Measurements from ENCODE around the gene TOPORS.

The TOPORS gene

DNA sequence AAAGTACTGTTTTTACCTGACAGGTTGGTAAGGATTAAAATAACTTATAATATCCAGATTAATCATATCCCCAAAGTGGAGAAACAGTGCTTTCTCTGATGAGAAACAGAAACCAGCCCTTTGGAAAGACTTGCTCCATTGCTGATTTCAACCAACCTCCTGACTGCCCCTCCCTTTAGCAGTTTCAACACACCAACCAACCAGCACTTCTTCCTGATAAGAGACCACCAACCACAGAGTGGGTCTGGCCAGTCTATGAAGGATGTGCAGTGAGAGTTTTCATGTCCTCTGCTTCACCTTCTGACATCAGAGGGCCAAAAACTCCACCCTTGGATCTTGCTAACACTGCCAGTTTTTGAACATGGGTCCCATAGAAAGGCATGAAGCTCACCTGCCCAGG is 54.5 kb downstream of the TOPORS start:
- Histone ChIP-seq H3K79me2 (ENCODE audit: insufficient read depth, low read length) (no peaks in the 10 kb centered on the region), H3K4me1 (ENCODE audit: insufficient read depth, low read length) (no peaks in the 10 kb centered on the region), H4K20me1 (ENCODE audit: insufficient read depth, low read length) (no peaks in the 10 kb centered on the region), H3K27me3 (ENCODE audit: insufficient read depth, low read length, poor library complexity) (no peaks in the 10 kb centered on the region), H3K4me3 (ENCODE audit: low read depth in 1 of 2, low read length in 2 of 2) (no peak overlapping the region), H2AFZ (ENCODE audit: low read depth, low read length) (no peak overlapping the region), H3K9ac (ENCODE audit: low read depth, low read length) (no peak overlapping the region), H3K36me3 (ENCODE audit: insufficient read depth, low read length) (peaks cover 15% of the 10 kb centered on the region; the same call in 1 of the 2 replicates), H3K4me2 (ENCODE audit: insufficient read depth, low read length) (no peak overlapping the region), H3K27ac (ENCODE audit: low read length) (no peak overlapping the region), H3K9me3 (ENCODE audit: insufficient read depth, low read length, severe bottlenecking) (no peaks in the 10 kb centered on the region)
- DNase-seq (no peak), ATAC-seq (ENCODE audit: insufficient read depth, low read depth) (no peak)
- no peak for TF ChIP-seq EZH2 (IDR thresholded peaks at IDR 0.05; ENCODE audit: borderline replicate concordance, low read depth, low read length, severe bottlenecking)

DNA sequence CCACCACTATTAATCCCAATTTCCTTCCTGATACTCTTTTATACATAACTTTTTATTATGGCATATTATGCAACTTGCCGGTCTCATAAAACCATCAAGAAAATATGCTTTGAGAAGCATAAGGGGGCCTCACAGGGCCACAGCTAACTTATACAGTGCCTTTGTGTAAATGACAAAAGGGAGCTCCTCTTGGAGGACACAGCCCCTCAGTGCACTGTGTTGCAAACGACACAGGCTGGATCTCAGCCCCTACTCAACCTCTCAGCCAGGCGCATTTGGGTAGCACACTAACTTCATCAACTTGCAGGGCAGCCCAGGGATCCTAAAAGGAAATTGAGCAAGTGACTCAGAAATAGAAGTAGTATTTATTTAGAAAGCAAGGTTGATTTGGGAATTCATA is 61.8 kb downstream of the TOPORS start:
- H3K9ac ChIP-seq (ENCODE audit: low read depth, low read length): no peak overlapping the region
- no peak overlapping the region for H3K27ac ChIP-seq (ENCODE audit: low read length)
- no peak for TF ChIP-seq EZH2 (IDR thresholded peaks at IDR 0.05; ENCODE audit: borderline replicate concordance, low read depth, low read length, severe bottlenecking)
- TF ChIP-seq, protein P1, sequence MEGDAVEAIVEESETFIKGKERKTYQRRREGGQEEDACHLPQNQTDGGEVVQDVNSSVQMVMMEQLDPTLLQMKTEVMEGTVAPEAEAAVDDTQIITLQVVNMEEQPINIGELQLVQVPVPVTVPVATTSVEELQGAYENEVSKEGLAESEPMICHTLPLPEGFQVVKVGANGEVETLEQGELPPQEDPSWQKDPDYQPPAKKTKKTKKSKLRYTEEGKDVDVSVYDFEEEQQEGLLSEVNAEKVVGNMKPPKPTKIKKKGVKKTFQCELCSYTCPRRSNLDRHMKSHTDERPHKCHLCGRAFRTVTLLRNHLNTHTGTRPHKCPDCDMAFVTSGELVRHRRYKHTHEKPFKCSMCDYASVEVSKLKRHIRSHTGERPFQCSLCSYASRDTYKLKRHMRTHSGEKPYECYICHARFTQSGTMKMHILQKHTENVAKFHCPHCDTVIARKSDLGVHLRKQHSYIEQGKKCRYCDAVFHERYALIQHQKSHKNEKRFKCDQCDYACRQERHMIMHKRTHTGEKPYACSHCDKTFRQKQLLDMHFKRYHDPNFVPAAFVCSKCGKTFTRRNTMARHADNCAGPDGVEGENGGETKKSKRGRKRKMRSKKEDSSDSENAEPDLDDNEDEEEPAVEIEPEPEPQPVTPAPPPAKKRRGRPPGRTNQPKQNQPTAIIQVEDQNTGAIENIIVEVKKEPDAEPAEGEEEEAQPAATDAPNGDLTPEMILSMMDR (IDR thresholded peaks at IDR 0.05; ENCODE audit: borderline replicate concordance, extremely low read depth, low read length, poor library complexity, severe bottlenecking): no peak

More for the DNA sequence above, 61.8 kb downstream of the TOPORS start:
- H3K79me2 ChIP-seq (ENCODE audit: insufficient read depth, low read length): no peaks in the 10 kb centered on the region
- H3K36me3 ChIP-seq (ENCODE audit: insufficient read depth, low read length): peaks cover 27% of the 10 kb centered on the region
- DNase-seq (no peak), ATAC-seq (ENCODE audit: insufficient read depth, low read depth) (no peak)
- no peaks in the 10 kb centered on the region for H3K27me3 ChIP-seq (ENCODE audit: insufficient read depth, low read length, poor library complexity)
- no peaks in the 10 kb centered on the region for H4K20me1 ChIP-seq (ENCODE audit: insufficient read depth, low read length)
- no peak overlapping the region for H2AFZ ChIP-seq (ENCODE audit: low read depth, low read length)
- no peaks in the 10 kb centered on the region for H3K4me1 ChIP-seq (ENCODE audit: insufficient read depth, low read length)
- no peaks in the 10 kb centered on the region for H3K9me3 ChIP-seq (ENCODE audit: insufficient read depth, low read length, severe bottlenecking)
- no peak overlapping the region for H3K4me2 ChIP-seq (ENCODE audit: insufficient read depth, low read length)
- no peak overlapping the region for H3K4me3 ChIP-seq (ENCODE audit: low read depth in 1 of 2, low read length in 2 of 2)
